ENCODE data around the gene DAAM1. TPM values are rescaled to one million over a fixed set of nuclear protein-coding genes. Genes with fewer than 3 reads are reported as not detected.

The DAAM1 gene
- total RNA-seq, 1 donor from 2014 or later, result 36.5 TPM

- H3K4me3 ChIP-seq (ENCODE audit: low read length in 3 of 3), result no peak overlapping the region
- peaks cover 3 to 22% (median 6%) of the 10 kb centered on the region in 3 donors for H3K4me1 ChIP-seq (ENCODE audit: control insufficient read depth in 3 of 3, insufficient read depth in 3 of 3, low read length in 3 of 3)
- H3K9me3 ChIP-seq (ENCODE audit: control insufficient read depth in 3 of 3, low read length in 3 of 3), result no peaks in the 10 kb centered on the region
- H3K27me3 ChIP-seq (ENCODE audit: control insufficient read depth in 3 of 3, insufficient read depth in 3 of 3, low read length in 3 of 3), result no peaks in the 10 kb centered on the region
- no peak overlapping the region for H3K27ac ChIP-seq (ENCODE audit: low read depth, low read length)
- no peak overlapping the region for H3K9ac ChIP-seq (ENCODE audit: low read depth in 1 of 3, low read length in 3 of 3)
- no peaks in the 10 kb centered on the region for H3K36me3 ChIP-seq (ENCODE audit: control insufficient read depth in 3 of 3, insufficient read depth in 3 of 3, low read length in 3 of 3)
Measured at GRCh38 chr14:59229653-59230406, 41.4 kb downstream of the DAAM1 start.

- Histone ChIP-seq H3K36me3 (ENCODE audit: control insufficient read depth in 3 of 3, insufficient read depth in 3 of 3, low read length in 3 of 3) (no peaks in the 10 kb centered on the region), H3K9me3 (ENCODE audit: control insufficient read depth in 3 of 3, low read length in 3 of 3) (no peaks in the 10 kb centered on the region), H3K4me3 (ENCODE audit: low read length in 3 of 3) (no peak overlapping the region), H3K9ac (ENCODE audit: low read depth in 1 of 3, low read length in 3 of 3) (no peak overlapping the region), H3K4me1 (ENCODE audit: control insufficient read depth in 3 of 3, insufficient read depth in 3 of 3, low read length in 3 of 3) (peaks cover 0 to 10% (median 3%) of the 10 kb centered on the region in 3 donors), H3K27me3 (ENCODE audit: control insufficient read depth in 3 of 3, insufficient read depth in 3 of 3, low read length in 3 of 3) (no peaks in the 10 kb centered on the region), H3K27ac (ENCODE audit: low read depth, low read length) (no peak overlapping the region)
Measured at GRCh38 chr14:59236195-59236594, 47.7 kb downstream of the DAAM1 start.

GRCh38 chr14:59238216-59238615, 49.7 kb downstream of the DAAM1 start:
- Histone ChIP-seq H3K27me3 (ENCODE audit: control insufficient read depth in 3 of 3, insufficient read depth in 3 of 3, low read length in 3 of 3) (no peaks in the 10 kb centered on the region), H3K4me3 (ENCODE audit: low read length in 3 of 3) (no peak overlapping the region), H3K9me3 (ENCODE audit: control insufficient read depth in 3 of 3, low read length in 3 of 3) (no peaks in the 10 kb centered on the region), H3K9ac (ENCODE audit: low read depth in 1 of 3, low read length in 3 of 3) (no peak overlapping the region), H3K4me1 (ENCODE audit: control insufficient read depth in 3 of 3, insufficient read depth in 3 of 3, low read length in 3 of 3) (peaks cover 0 to 3% (median 3%) of the 10 kb centered on the region in 3 donors), H3K36me3 (ENCODE audit: control insufficient read depth in 3 of 3, insufficient read depth in 3 of 3, low read length in 3 of 3) (no peaks in the 10 kb centered on the region), H3K27ac (ENCODE audit: low read depth, low read length) (no peak overlapping the region)

DNA sequence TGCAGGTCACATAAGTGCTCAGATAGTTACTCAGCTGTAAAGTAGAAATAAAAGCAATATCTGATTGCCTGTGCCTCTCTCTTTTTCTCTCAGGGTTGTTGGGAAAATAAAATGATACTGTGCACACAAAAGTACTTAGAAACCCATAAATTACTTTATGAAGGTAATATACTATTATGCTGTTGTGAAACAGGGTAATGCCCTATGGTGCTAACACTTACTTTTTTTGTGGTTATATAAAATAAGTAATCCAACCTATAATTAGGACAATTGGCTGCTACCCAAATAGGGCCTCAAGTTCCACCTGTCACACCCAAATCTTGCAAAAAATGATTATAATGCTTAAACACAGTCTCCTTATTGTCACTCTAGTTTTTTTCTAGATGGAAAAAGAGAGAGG, 50.6 kb downstream of the DAAM1 start:
- H3K9me3 ChIP-seq (ENCODE audit: control insufficient read depth in 3 of 3, low read length in 3 of 3), result no peaks in the 10 kb centered on the region
- H3K4me3 ChIP-seq (ENCODE audit: low read length in 3 of 3), result no peak overlapping the region
- peaks cover 0 to 3% (median 3%) of the 10 kb centered on the region in 3 donors for H3K4me1 ChIP-seq (ENCODE audit: control insufficient read depth in 3 of 3, insufficient read depth in 3 of 3, low read length in 3 of 3)
- H3K36me3 ChIP-seq (ENCODE audit: control insufficient read depth in 3 of 3, insufficient read depth in 3 of 3, low read length in 3 of 3), result no peaks in the 10 kb centered on the region
- no peak overlapping the region for H3K9ac ChIP-seq (ENCODE audit: low read depth in 1 of 3, low read length in 3 of 3)
- H3K27me3 ChIP-seq (ENCODE audit: control insufficient read depth in 3 of 3, insufficient read depth in 3 of 3, low read length in 3 of 3), result no peaks in the 10 kb centered on the region
- no peak overlapping the region for H3K27ac ChIP-seq (ENCODE audit: low read depth, low read length)

- H3K4me1 ChIP-seq (ENCODE audit: control insufficient read depth in 3 of 3, insufficient read depth in 3 of 3, low read length in 3 of 3), result peaks cover 0 to 3% (median 3%) of the 10 kb centered on the region in 3 donors
- H3K27ac ChIP-seq (ENCODE audit: low read depth, low read length), result no peak overlapping the region
- H3K27me3 ChIP-seq (ENCODE audit: control insufficient read depth in 3 of 3, insufficient read depth in 3 of 3, low read length in 3 of 3), result no peaks in the 10 kb centered on the region
- no peaks in the 10 kb centered on the region for H3K36me3 ChIP-seq (ENCODE audit: control insufficient read depth in 3 of 3, insufficient read depth in 3 of 3, low read length in 3 of 3)
- no peaks in the 10 kb centered on the region for H3K9me3 ChIP-seq (ENCODE audit: control insufficient read depth in 3 of 3, low read length in 3 of 3)
- no peak overlapping the region for H3K4me3 ChIP-seq (ENCODE audit: low read length in 3 of 3)
- no peak overlapping the region for H3K9ac ChIP-seq (ENCODE audit: low read depth in 1 of 3, low read length in 3 of 3)
Measured at GRCh38 chr14:59240356-59240755, 51.9 kb downstream of the DAAM1 start.

GRCh38 chr14:59241121-59241520, 52.7 kb downstream of the DAAM1 start:
- no peak overlapping the region for H3K9ac ChIP-seq (ENCODE audit: low read depth in 1 of 3, low read length in 3 of 3)
- H3K4me3 ChIP-seq (ENCODE audit: low read length in 3 of 3), result no peak overlapping the region
- H3K36me3 ChIP-seq (ENCODE audit: control insufficient read depth in 3 of 3, insufficient read depth in 3 of 3, low read length in 3 of 3), result no peaks in the 10 kb centered on the region
- H3K27me3 ChIP-seq (ENCODE audit: control insufficient read depth in 3 of 3, insufficient read depth in 3 of 3, low read length in 3 of 3), result no peaks in the 10 kb centered on the region
- H3K4me1 ChIP-seq (ENCODE audit: control insufficient read depth in 3 of 3, insufficient read depth in 3 of 3, low read length in 3 of 3), result peaks cover 0 to 2% (median 2%) of the 10 kb centered on the region in 3 donors
- no peak overlapping the region for H3K27ac ChIP-seq (ENCODE audit: low read depth, low read length)
- no peaks in the 10 kb centered on the region for H3K9me3 ChIP-seq (ENCODE audit: control insufficient read depth in 3 of 3, low read length in 3 of 3)

GRCh38 chr14:59243174-59243573, 54.7 kb downstream of the DAAM1 start:
- no peaks in the 10 kb centered on the region for H3K27me3 ChIP-seq (ENCODE audit: control insufficient read depth in 3 of 3, insufficient read depth in 3 of 3, low read length in 3 of 3)
- H3K27ac ChIP-seq (ENCODE audit: low read depth, low read length), result no peak overlapping the region
- H3K9me3 ChIP-seq (ENCODE audit: control insufficient read depth in 3 of 3, low read length in 3 of 3), result no peaks in the 10 kb centered on the region
- no peak overlapping the region for H3K9ac ChIP-seq (ENCODE audit: low read depth in 1 of 3, low read length in 3 of 3)
- no peaks in the 10 kb centered on the region for H3K4me1 ChIP-seq (ENCODE audit: control insufficient read depth in 3 of 3, insufficient read depth in 3 of 3, low read length in 3 of 3)
- H3K4me3 ChIP-seq (ENCODE audit: low read length in 3 of 3), result no peak overlapping the region
- no peaks in the 10 kb centered on the region for H3K36me3 ChIP-seq (ENCODE audit: control insufficient read depth in 3 of 3, insufficient read depth in 3 of 3, low read length in 3 of 3)

DNA sequence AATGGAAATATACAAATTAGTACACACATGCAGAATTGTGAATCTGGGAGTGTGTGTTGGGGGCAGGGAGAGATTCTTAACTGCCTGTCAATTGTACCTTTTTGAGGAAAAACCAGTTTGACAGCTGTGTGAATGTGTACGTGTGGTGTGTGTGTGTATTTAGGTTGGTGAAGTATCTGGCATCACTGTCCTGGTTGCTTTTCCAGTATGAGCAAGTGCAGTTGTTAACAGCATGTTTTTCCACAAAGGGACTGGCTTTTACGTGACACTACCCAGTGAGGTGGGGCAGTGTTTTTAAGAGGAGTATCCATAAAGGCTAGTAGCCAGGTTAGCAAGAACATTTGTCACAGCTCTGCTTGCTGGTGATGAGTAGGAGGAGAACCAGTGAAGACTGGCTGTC, 56.1 kb downstream of the DAAM1 start:
- H3K36me3 ChIP-seq (ENCODE audit: control insufficient read depth in 3 of 3, insufficient read depth in 3 of 3, low read length in 3 of 3), result no peaks in the 10 kb centered on the region

DNA sequence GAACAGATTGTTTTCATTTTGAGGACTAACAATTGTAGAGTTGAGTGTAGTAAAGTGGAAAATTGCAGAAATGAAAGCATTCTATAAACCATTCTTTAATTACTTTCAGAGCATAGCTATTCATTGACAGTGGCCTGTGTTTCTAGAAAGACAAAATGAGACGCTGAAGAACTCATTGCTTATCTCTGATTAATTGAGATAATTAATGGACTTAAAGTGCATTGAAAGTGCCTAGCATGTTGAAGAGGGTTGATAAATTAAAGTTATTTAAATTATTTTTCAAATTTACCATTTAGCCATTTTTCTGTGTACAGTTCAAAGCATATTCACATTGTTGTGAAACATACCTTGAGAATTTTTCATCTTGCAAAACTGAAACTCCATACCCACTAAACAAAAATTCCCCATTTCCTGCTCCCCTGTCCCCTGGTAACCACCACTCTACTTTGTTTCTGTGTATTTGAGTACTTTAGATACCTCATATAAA, 57.4 kb downstream of the DAAM1 start:
- no peak overlapping the region for H3K27ac ChIP-seq (ENCODE audit: low read depth, low read length)
- no peaks in the 10 kb centered on the region for H3K9me3 ChIP-seq (ENCODE audit: control insufficient read depth in 3 of 3, low read length in 3 of 3)
- no peaks in the 10 kb centered on the region for H3K4me1 ChIP-seq (ENCODE audit: control insufficient read depth in 3 of 3, insufficient read depth in 3 of 3, low read length in 3 of 3)
- H3K27me3 ChIP-seq (ENCODE audit: control insufficient read depth in 3 of 3, insufficient read depth in 3 of 3, low read length in 3 of 3), result no peaks in the 10 kb centered on the region
- H3K36me3 ChIP-seq (ENCODE audit: control insufficient read depth in 3 of 3, insufficient read depth in 3 of 3, low read length in 3 of 3), result no peaks in the 10 kb centered on the region
- no peak overlapping the region for H3K9ac ChIP-seq (ENCODE audit: low read depth in 1 of 3, low read length in 3 of 3)
- H3K4me3 ChIP-seq (ENCODE audit: low read length in 3 of 3), result no peak overlapping the region

More for the DNA sequence above, 56.1 kb downstream of the DAAM1 start:
- Histone ChIP-seq H3K27ac (ENCODE audit: low read depth, low read length) (no peak overlapping the region), H3K27me3 (ENCODE audit: control insufficient read depth in 3 of 3, insufficient read depth in 3 of 3, low read length in 3 of 3) (no peaks in the 10 kb centered on the region), H3K9me3 (ENCODE audit: control insufficient read depth in 3 of 3, low read length in 3 of 3) (no peaks in the 10 kb centered on the region), H3K9ac (ENCODE audit: low read depth in 1 of 3, low read length in 3 of 3) (no peak overlapping the region), H3K4me1 (ENCODE audit: control insufficient read depth in 3 of 3, insufficient read depth in 3 of 3, low read length in 3 of 3) (no peaks in the 10 kb centered on the region), H3K4me3 (ENCODE audit: low read length in 3 of 3) (no peak overlapping the region)

- Histone ChIP-seq H3K9ac (ENCODE audit: low read depth in 1 of 3, low read length in 3 of 3) (no peak overlapping the region), H3K4me3 (ENCODE audit: low read length in 3 of 3) (no peak overlapping the region), H3K36me3 (ENCODE audit: control insufficient read depth in 3 of 3, insufficient read depth in 3 of 3, low read length in 3 of 3) (no peaks in the 10 kb centered on the region), H3K27me3 (ENCODE audit: control insufficient read depth in 3 of 3, insufficient read depth in 3 of 3, low read length in 3 of 3) (no peaks in the 10 kb centered on the region), H3K27ac (ENCODE audit: low read depth, low read length) (no peak overlapping the region), H3K9me3 (ENCODE audit: control insufficient read depth in 3 of 3, low read length in 3 of 3) (no peaks in the 10 kb centered on the region), H3K4me1 (ENCODE audit: control insufficient read depth in 3 of 3, insufficient read depth in 3 of 3, low read length in 3 of 3) (no peaks in the 10 kb centered on the region)
Measured at GRCh38 chr14:59246566-59246965, 58.1 kb downstream of the DAAM1 start.
